Panc1 (cell line): ENCODE results near the gene TBCD. TPM values are rescaled to one million over a fixed set of nuclear protein-coding genes. Genes with fewer than 3 reads are reported as not detected.

Experiments used
- ATAC-seq: fragments of 200-7000 bp; cut with Tn5 transposase; 2 replicates; pipeline ENCODE4 v1.9.1; 2020; ENCODE audit warnings: mild to moderate bottlenecking, moderate library complexity
- BruUV-seq: library from RNA; stranded (reverse); fragments of 400-500 nt; replicated peaks from 2 replicates; lab custom pipeline; 2021; lab: Mats Ljungman, UMichigan
- CTCF ChIA-PET: fragments of 300-600 bp; sonication (Branson Sonifier 250); formaldehyde crosslinking; loops from one replicate; lab custom pipeline; 2022; ENCODE audit warnings: antibody characterized with exemption; lab: Charles Lee
- POLR2A ChIA-PET: fragments of 300-600 bp; sonication (Branson Sonifier 250); formaldehyde crosslinking; loops from one replicate; lab custom pipeline; 2022; ENCODE audit warnings: antibody characterized with exemption; lab: Charles Lee
- DNase-seq: peaks from one replicate; pipeline ENCODE4 v3.0.0-alpha.2; 2010; ENCODE audit warnings: low read depth, low spot score
- H3K27ac ChIP-seq: 2 replicates; pipeline ENCODE4 v1.5.1; 2011; ENCODE audit warnings: mild to moderate bottlenecking, low read length, inconsistent platforms
- H3K27me3 ChIP-seq: fragments of 200-500 bp; sonication (Bioruptor generic); 2 replicates; pipeline ENCODE4 v1.6.0; 2014; ENCODE audit warnings: low read length, inconsistent platforms; ENCODE audit not compliant: control insufficient read depth, insufficient read depth
- H3K36me3 ChIP-seq: fragments of 200-500 bp; sonication (Bioruptor generic); 2 replicates; pipeline ENCODE4 v1.5.1; 2014; ENCODE audit warnings: inconsistent platforms, mild to moderate bottlenecking, low read length, moderate library complexity; ENCODE audit not compliant: control insufficient read depth, insufficient read depth
- H3K4me1 ChIP-seq: 2 replicates; pipeline ENCODE4 v1.5.1; 2011; ENCODE audit warnings: inconsistent platforms, mild to moderate bottlenecking, low read length, moderate library complexity; ENCODE audit not compliant: control insufficient read depth, insufficient read depth
- H3K4me3 ChIP-seq, 2 experiments: 2 replicates each; pipeline ENCODE4 v1.5.1; 2011 to 2012; ENCODE audit warnings: low read depth in 2 of 2, low read length in 2 of 2, mild to moderate bottlenecking in 2 of 2, inconsistent platforms in 1 of 2, moderate library complexity in 1 of 2
- H3K9me3 ChIP-seq: fragments of 200-500 bp; sonication (Bioruptor generic); 2 replicates; pipeline ENCODE4 v1.5.1; 2014; ENCODE audit warnings: low read depth, mild to moderate bottlenecking, inconsistent platforms, low read length, moderate library complexity; ENCODE audit not compliant: control insufficient read depth, insufficient read depth
- CTCF ChIP-seq: fragments of 450-650 bp; IDR thresholded peaks from 2 replicates; pipeline ENCODE4 v1.5.1; 2017; ENCODE audit warnings: mild to moderate bottlenecking
- POLR2AphosphoS5 ChIP-seq: IDR thresholded peaks from 2 replicates; pipeline ENCODE4 v1.6.1; 2012; ENCODE audit warnings: mild to moderate bottlenecking, low read depth, low read length, moderate library complexity
- REST ChIP-seq, 2 experiments: IDR thresholded peaks; 2 replicates each; pipeline ENCODE4 v1.6.1; 2011 to 2012; ENCODE audit warnings: low read depth in 2 of 2, control low read depth in 1 of 2, low read length in 1 of 2, mild to moderate bottlenecking in 1 of 2, moderate library complexity in 1 of 2; ENCODE audit not compliant: insufficient read depth in 1 of 2
- SIN3A ChIP-seq: IDR thresholded peaks from 2 replicates; pipeline ENCODE4 v1.6.1; 2012; ENCODE audit warnings: low read depth, mild to moderate bottlenecking, low read length, moderate library complexity, borderline replicate concordance; ENCODE audit not compliant: insufficient read depth
- TCF7L2 ChIP-seq: IDR thresholded peaks from 2 replicates; pipeline ENCODE4 v1.6.1; 2011; ENCODE audit warnings: mild to moderate bottlenecking, low read depth, low read length, inconsistent platforms
- in situ Hi-C: cut with HindIII; loops from 2 replicates; pipeline ENCODE4 v1.10.0; 2016; ENCODE audit warnings: low sequenced_read_pairs, low pct_unique_long_range_greater_than_20kb
- intact Hi-C: fragments of 100-400 bp; cut with micrococcal nuclease; formaldehyde crosslinking; loops from one replicate; pipeline ENCODE4 v1.10.0; 2022; ENCODE audit not compliant: unreplicated experiment
- total RNA-seq: library from RNA; stranded (reverse); gene quantifications from one replicate; pipeline ENCODE4 v1.2.1, GENCODE V29; 2021; ENCODE audit not compliant: unreplicated experiment

The TBCD gene
- total RNA-seq, 1 experiment from 2014 or later, result 186 TPM

- ATAC-seq, result no peak
- CTCF ChIA-PET, result no interaction called here
- no peak overlapping the region for H3K4me3 ChIP-seq
Observed at GRCh38 chr17:82915757-82916027, 163.8 kb downstream of the TBCD start.

GRCh38 chr17:82917699-82918345 is 166.0 kb downstream of the TBCD start:
- ChIA-PET POLR2A (no interaction called here), CTCF (no interaction called here)
- DNase-seq (no peak), ATAC-seq (0 out of 2 replicates have a peak, but pooled peaks have one; percentile 39)
- Histone ChIP-seq H3K36me3 (no peaks in the 10 kb centered on the region), H3K27ac (no peak overlapping the region), H3K27me3 (no peaks in the 10 kb centered on the region), H3K9me3 (no peaks in the 10 kb centered on the region), H3K4me3 (no peak overlapping the region), H3K4me1 (no peaks in the 10 kb centered on the region)
- TF ChIP-seq TCF7L2, result no peak
- BruUV-seq, result no TSS peak
- intact Hi-C loops, result no loop called here
- in situ Hi-C loops, result no loop called here

More at GRCh38 chr17:82915757-82916027, 163.8 kb downstream of the TBCD start:
- Histone ChIP-seq H3K27ac (no peak overlapping the region), H3K4me1 (no peaks in the 10 kb centered on the region), H3K9me3 (no peaks in the 10 kb centered on the region), H3K36me3 (no peaks in the 10 kb centered on the region), H3K27me3 (no peaks in the 10 kb centered on the region)
- BruUV-seq, result no TSS peak
- intact Hi-C loops, result no loop called here
- in situ Hi-C loops, result no loop called here
- TF ChIP-seq SIN3A, result no peak
- TF ChIP-seq TCF7L2, result no peak
- TF ChIP-seq POLR2AphosphoS5, result no peak
- no peak for TF ChIP-seq REST (IDR thresholded peaks at IDR 0.05; ENCODE audit: insufficient read depth in 1 of 2, low read depth in 2 of 2, low read length in 1 of 2)
- TF ChIP-seq CTCF, result no peak
- POLR2A ChIA-PET, result no interaction called here
- no peak for DNase-seq

GRCh38 chr17:82918508-82918907 is 166.6 kb downstream of the TBCD start:
- no TSS peak for BruUV-seq
- Histone ChIP-seq H3K4me1 (no peaks in the 10 kb centered on the region), H3K9me3 (no peaks in the 10 kb centered on the region), H3K36me3 (peaks cover 2% of the 10 kb centered on the region; the same call in 1 of the 2 replicates), H3K27ac (no peak overlapping the region), H3K27me3 (no peaks in the 10 kb centered on the region), H3K4me3 (no peak overlapping the region)
- in situ Hi-C loops, result no loop called here
- POLR2A ChIA-PET, result no interaction called here
- ATAC-seq (no peak), DNase-seq (no peak)
- intact Hi-C loops, result no loop called here
- CTCF ChIA-PET, result no interaction called here
- no peak for TF ChIP-seq REST (IDR thresholded peaks at IDR 0.05; ENCODE audit: insufficient read depth in 1 of 2, low read depth in 2 of 2, low read length in 1 of 2)
- no peak for TF ChIP-seq CTCF
- TF ChIP-seq TCF7L2, result no peak
- TF ChIP-seq SIN3A, result no peak
- TF ChIP-seq POLR2AphosphoS5, result no peak
